HepG2 (cell line): ENCODE measurements around the gene TM4SF20. TPM values are rescaled to one million over a fixed set of nuclear protein-coding genes. Genes with fewer than 3 reads are reported as not detected.

Source experiments
- ATAC-seq: fragments of 200-7000 bp; cut with Tn5 transposase; 3 replicates; pipeline ENCODE4 v1.9.1; 2020; ENCODE audit warnings: mild to moderate bottlenecking, moderate library complexity
- BruUV-seq: library from RNA; stranded (reverse); fragments of 400-500 nt; replicated peaks from 2 replicates; lab custom pipeline; 2021; lab: Mats Ljungman, UMichigan
- CTCF ChIA-PET: fragments of 300-600 bp; formaldehyde crosslinking; extraction: SDS; loops from one replicate; lab custom pipeline; 2021; ENCODE audit warnings: low total read pairs, inconsistent platforms, low intra/inter-chr PET ratio; lab: Yijun Ruan, JAX
- POLR2A ChIA-PET: fragments of 350-600 bp; sonication (Branson Sonifier 250); formaldehyde crosslinking; loops from one replicate; lab custom pipeline; 2020; ENCODE audit warnings: antibody characterized with exemption, inconsistent platforms; lab: Yijun Ruan, JAX
- DNase-seq: peaks from one replicate; pipeline ENCODE4 v3.0.0-alpha.2; 2015; ENCODE audit warnings: low spot score
- FAIRE-seq: peaks from 3 replicates; lab custom pipeline; 2011; peaks lifted over from hg19 to GRCh38; lab: Jason Lieb, UNC
- H2AFZ ChIP-seq: one replicate; pipeline ENCODE4 v1.6.1; 2011; ENCODE audit warnings: low read length, inconsistent platforms
- H3K27ac ChIP-seq: fragments of 300-600 bp; 3 replicates; pipeline ENCODE4 v1.8.0; 2011; ENCODE audit warnings: mixed run types, mild to moderate bottlenecking, mixed read lengths, low read length, inconsistent platforms; ENCODE audit not compliant: insufficient read depth; ENCODE audit errors: extremely low read length
- H3K27me3 ChIP-seq, 2 experiments: fragments of 200-600 bp in 1 of 2; 2 replicates in 1 of 2; 3 replicates in 1 of 2; pipeline versions ENCODE4 v1.6.0 to v1.8.0; 2011; ENCODE audit warnings: low read length in 2 of 2, mild to moderate bottlenecking in 2 of 2, moderate library complexity in 2 of 2, inconsistent platforms in 1 of 2; ENCODE audit not compliant: insufficient read depth in 2 of 2, control insufficient read depth in 1 of 2
- H3K36me3 ChIP-seq, 2 experiments: fragments of 200-600 bp in 1 of 2; replicated peaks in 1 of 2; 2 replicates in 1 of 2; 3 replicates in 1 of 2; pipeline versions ENCODE4 v1.5.1 to v1.8.0; 2011; ENCODE audit warnings: low read length in 2 of 2, inconsistent platforms in 1 of 2; ENCODE audit not compliant: insufficient read depth in 2 of 2, control insufficient read depth in 1 of 2
- H3K4me1 ChIP-seq: 2 replicates; pipeline ENCODE4 v1.5.1; 2012; ENCODE audit warnings: low read length, inconsistent platforms; ENCODE audit not compliant: insufficient read depth
- H3K4me2 ChIP-seq: 2 replicates; pipeline ENCODE4 v1.6.0; 2011; ENCODE audit warnings: low read depth, low read length, inconsistent platforms
- H3K4me3 ChIP-seq, 3 experiments: fragments of 200-600 bp in 1 of 3; sonication (generic), shearing (Covaris generic) in 1 of 3; replicated peaks in 1 of 3; 2 replicates each; pipeline ENCODE4 v1.5.1; 2011 to 2016; ENCODE audit warnings: low read length in 3 of 3, inconsistent platforms in 2 of 3, low read depth in 2 of 3, mild to moderate bottlenecking in 2 of 3, control low read depth in 1 of 3, mixed read lengths in 1 of 3; ENCODE audit not compliant: insufficient read depth in 1 of 3
- H3K79me2 ChIP-seq: one replicate; pipeline ENCODE4 v1.6.1; 2011; ENCODE audit warnings: low read length, inconsistent platforms; ENCODE audit not compliant: insufficient read depth
- H3K9ac ChIP-seq: 2 replicates; pipeline ENCODE4 v1.6.0; 2011; ENCODE audit warnings: mild to moderate bottlenecking, low read depth, low read length, inconsistent platforms; ENCODE audit not compliant: insufficient read depth
- H3K9me3 ChIP-seq: 2 replicates; pipeline ENCODE4 v1.5.1; 2012; ENCODE audit warnings: mild to moderate bottlenecking, low read length
- H4K20me1 ChIP-seq: 2 replicates; pipeline ENCODE4 v1.6.0; 2011; ENCODE audit warnings: inconsistent platforms, mild to moderate bottlenecking, low read length, moderate library complexity; ENCODE audit not compliant: insufficient read depth
- CEBPG ChIP-seq: IDR thresholded peaks from 2 replicates; pipeline ENCODE4 v1.6.1; 2016
- FOXK1 ChIP-seq: sonication (generic); formaldehyde crosslinking; IDR thresholded peaks from 2 replicates; pipeline ENCODE4 v1.4.0; 2020; ENCODE audit warnings: low read depth, missing genetic modification reagents, borderline replicate concordance
- GFI1 ChIP-seq: sonication (generic); formaldehyde crosslinking; IDR thresholded peaks from 2 replicates; pipeline ENCODE4 v1.5.0; 2020; ENCODE audit warnings: missing genetic modification reagents, mild to moderate bottlenecking, borderline replicate concordance
- KDM4B ChIP-seq: sonication (generic); formaldehyde crosslinking; IDR thresholded peaks from 2 replicates; pipeline ENCODE4 v1.4.0; 2020; ENCODE audit warnings: missing genetic modification reagents
- MED1 ChIP-seq: sonication (generic); formaldehyde crosslinking; IDR thresholded peaks from 2 replicates; pipeline ENCODE4 v1.4.0; 2020; ENCODE audit warnings: missing genetic modification reagents
- NCOA5 ChIP-seq: sonication (generic); formaldehyde crosslinking; IDR thresholded peaks from 2 replicates; pipeline ENCODE4 v1.4.0; 2020; ENCODE audit warnings: missing genetic modification reagents
- PLRG1 ChIP-seq: fragments of 450-650 bp; conservative IDR thresholded peaks from 2 replicates; pipeline ENCODE4 v1.6.1; 2016
- RBFOX2 ChIP-seq: fragments of 200-400 bp; formaldehyde crosslinking; IDR thresholded peaks from 2 replicates; pipeline ENCODE4 v1.6.1; 2017; ENCODE audit warnings: low read depth, mild to moderate bottlenecking, low read length
- RFX1 ChIP-seq: fragments of 450-650 bp; IDR thresholded peaks from 2 replicates; pipeline ENCODE4 v1.6.1; 2017
- TOPORS ChIP-seq: sonication (generic); formaldehyde crosslinking; IDR thresholded peaks from 2 replicates; pipeline ENCODE4 v1.8.0; 2023; ENCODE audit warnings: mild to moderate bottlenecking, missing genetic modification reagents
- ZNF772 ChIP-seq: sonication (generic); formaldehyde crosslinking; IDR thresholded peaks from 2 replicates; pipeline ENCODE4 v1.5.0; 2020; ENCODE audit warnings: mild to moderate bottlenecking, missing genetic modification reagents
- ZNF879 ChIP-seq: sonication (generic); formaldehyde crosslinking; IDR thresholded peaks from 2 replicates; pipeline ENCODE4 v1.8.1; 2023; ENCODE audit warnings: missing genetic modification reagents
- WGBS: methylation state at CpG from one replicate; pipeline ENCODE4 v1.1.6; 2017; ENCODE audit warnings: low lambda C conversion rate; 5-methylcytosine and 5-hydroxymethylcytosine counted together
- in situ Hi-C: cut with HindIII; loops from 2 replicates; pipeline ENCODE4 v1.10.0; 2017; ENCODE audit warnings: low pct_unique_long_range_greater_than_20kb; ENCODE audit not compliant: extremely low pct_ligation_motif_present
- intact Hi-C: fragments of 100-400 bp; cut with micrococcal nuclease; formaldehyde crosslinking; loops from one replicate; pipeline ENCODE4 v1.10.0; 2022; ENCODE audit not compliant: unreplicated experiment
- polyA plus RNA-seq, 8 experiments: library from polyadenylated mRNA; depleted of rRNA in 3 of 8; stranded (reverse) in 7 of 8; unstranded in 1 of 8; fragments of >200 nt; fragmentation: Illumina TruSeq in 4 of 8; extraction: Trizol in 4 of 8; gene quantifications; 2 replicates each; pipeline versions ENCODE4 v1.2.1 to v1.2.3, GENCODE V29; 2011 to 2016; ENCODE audit warnings: low read depth in 4 of 8, missing spikeins in 1 of 8, mixed read lengths in 1 of 8; ENCODE audit not compliant: insufficient read depth in 1 of 8
- total RNA-seq, 5 experiments: library from RNA; depleted of rRNA; stranded (reverse); fragments of >200 nt; fragmentation: Illumina TruSeq; extraction: Trizol; gene quantifications; 2 replicates each; pipeline ENCODE4 v1.2.3, GENCODE V29; 2016; ENCODE audit warnings: low read depth in 1 of 5
- TF ChIP-seq, protein P1 (sequence below): IDR thresholded peaks from 2 replicates; pipeline ENCODE4 v1.6.1; 2016; ENCODE audit warnings: missing compliant biosample characterization, missing genetic modification reagents, borderline replicate concordance
- TF ChIP-seq, protein P2 (sequence below): sonication (generic); formaldehyde crosslinking; IDR thresholded peaks from 2 replicates; pipeline ENCODE4 v1.4.0; 2020; ENCODE audit warnings: mild to moderate bottlenecking, missing genetic modification reagents
- TF ChIP-seq, protein P3 (sequence below): sonication (generic); formaldehyde crosslinking; IDR thresholded peaks from 2 replicates; pipeline ENCODE4 v1.4.0; 2020; ENCODE audit warnings: missing genetic modification reagents
- TF ChIP-seq, protein P4 (sequence below): sonication (generic); formaldehyde crosslinking; IDR thresholded peaks from 2 replicates; pipeline ENCODE4 v1.4.0; 2020; ENCODE audit warnings: mild to moderate bottlenecking, missing genetic modification reagents
- TF ChIP-seq, protein P5 (sequence below): sonication (generic); formaldehyde crosslinking; IDR thresholded peaks from 2 replicates; pipeline ENCODE4 v1.9.0; 2021; ENCODE audit warnings: missing genetic modification reagents, mild to moderate bottlenecking, borderline replicate concordance

Gene TM4SF20
- total and polyA plus RNA-seq, 2 of the 13 experiments (the other 11 are each of a cell fraction or from before 2014, with no cell fraction given): not detected

DNA sequence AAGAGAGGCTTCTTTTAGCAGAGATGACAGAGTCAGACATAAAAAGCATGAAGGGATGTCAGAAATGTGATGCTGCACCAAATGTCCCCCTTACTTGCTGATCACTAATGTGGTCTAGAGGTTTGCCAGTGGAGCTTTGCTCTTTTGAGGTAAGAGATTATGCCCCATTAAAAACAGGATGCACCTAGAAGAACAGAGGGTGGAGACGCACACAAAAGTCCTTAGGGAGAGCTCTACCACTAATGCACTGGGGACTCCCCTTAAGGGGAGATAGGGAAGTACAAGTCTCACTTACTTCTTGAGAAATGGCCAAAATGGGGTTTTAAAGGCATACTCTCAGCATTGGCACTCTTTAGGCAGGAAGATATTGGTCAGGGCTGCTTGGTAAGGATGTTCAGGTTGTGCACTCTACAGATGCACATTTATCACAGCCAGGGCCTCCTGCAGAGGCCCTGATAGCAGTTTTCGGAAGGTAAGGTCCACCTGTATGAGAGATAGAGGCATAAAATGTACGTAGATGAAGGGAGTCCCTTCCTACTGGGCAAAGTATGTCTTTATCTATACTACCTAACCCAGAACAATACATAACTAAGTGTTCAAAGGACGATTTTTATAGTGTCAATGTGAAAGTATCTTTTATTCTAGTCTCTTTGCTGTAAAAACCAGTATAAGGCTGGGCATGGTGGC is 25.6 kb upstream of the TM4SF20 start:
- Histone ChIP-seq H4K20me1 (no peaks in the 10 kb centered on the region), H3K4me3 (no peak overlapping the region), H3K79me2 (no peaks in the 10 kb centered on the region), H3K36me3 (no peaks in the 10 kb centered on the region), H3K9me3 (no peaks in the 10 kb centered on the region), H3K9ac (no peak overlapping the region), H3K4me2 (no peak overlapping the region), H3K27me3 (peaks cover 0 to 7% of the 10 kb centered on the region in 2 experiments; a peak in 2 of 5 replicates), H2AFZ (no peak overlapping the region), H3K4me1 (peaks cover 20% of the 10 kb centered on the region), H3K27ac (no peak overlapping the region)
- ChIA-PET CTCF (no interaction called here), POLR2A (interaction anchor here (2.3 kb wide), 1 partner anchor 361 kb away, joined by 6 read pairs; no protein-coding TSS in a partner anchor)
- 53% methylated on average over 4 of the region's 4 CpGs for WGBS
- no TSS peak for BruUV-seq
- intact Hi-C loops (loop anchor here (2.0 to 5.0 kb wide), 2 partner anchors 248 to 274 kb away; no protein-coding TSS in a partner anchor), in situ Hi-C loops (loop anchor here (5.0 to 10.0 kb wide), 3 partner anchors 63 to 363 kb away; no protein-coding TSS in a partner anchor)
- ATAC-seq: no peak
- DNase-seq: no peak
- FAIRE-seq: no peak
- TF ChIP-seq PLRG1 (no peak), FOXK1 (CRISPR knock-in tag) (no peak), GFI1 (no peak), TOPORS (CRISPR knock-in tag) (no peak), ZNF772 (CRISPR knock-in tag) (no peak), CEBPG (CRISPR knock-in tag) (no peak), MED1 (CRISPR knock-in tag) (no peak), NCOA5 (no peak), RFX1 (no peak), RBFOX2 (no peak), KDM4B (no peak), ZNF879 (CRISPR knock-in tag) (no peak)
- TF ChIP-seq, protein P1, sequence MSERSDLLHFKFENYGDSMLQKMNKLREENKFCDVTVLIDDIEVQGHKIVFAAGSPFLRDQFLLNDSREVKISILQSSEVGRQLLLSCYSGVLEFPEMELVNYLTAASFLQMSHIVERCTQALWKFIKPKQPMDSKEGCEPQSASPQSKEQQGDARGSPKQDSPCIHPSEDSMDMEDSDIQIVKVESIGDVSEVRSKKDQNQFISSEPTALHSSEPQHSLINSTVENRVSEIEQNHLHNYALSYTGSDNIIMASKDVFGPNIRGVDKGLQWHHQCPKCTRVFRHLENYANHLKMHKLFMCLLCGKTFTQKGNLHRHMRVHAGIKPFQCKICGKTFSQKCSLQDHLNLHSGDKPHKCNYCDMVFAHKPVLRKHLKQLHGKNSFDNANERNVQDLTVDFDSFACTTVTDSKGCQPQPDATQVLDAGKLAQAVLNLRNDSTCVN: no peak
- TF ChIP-seq, protein P2, sequence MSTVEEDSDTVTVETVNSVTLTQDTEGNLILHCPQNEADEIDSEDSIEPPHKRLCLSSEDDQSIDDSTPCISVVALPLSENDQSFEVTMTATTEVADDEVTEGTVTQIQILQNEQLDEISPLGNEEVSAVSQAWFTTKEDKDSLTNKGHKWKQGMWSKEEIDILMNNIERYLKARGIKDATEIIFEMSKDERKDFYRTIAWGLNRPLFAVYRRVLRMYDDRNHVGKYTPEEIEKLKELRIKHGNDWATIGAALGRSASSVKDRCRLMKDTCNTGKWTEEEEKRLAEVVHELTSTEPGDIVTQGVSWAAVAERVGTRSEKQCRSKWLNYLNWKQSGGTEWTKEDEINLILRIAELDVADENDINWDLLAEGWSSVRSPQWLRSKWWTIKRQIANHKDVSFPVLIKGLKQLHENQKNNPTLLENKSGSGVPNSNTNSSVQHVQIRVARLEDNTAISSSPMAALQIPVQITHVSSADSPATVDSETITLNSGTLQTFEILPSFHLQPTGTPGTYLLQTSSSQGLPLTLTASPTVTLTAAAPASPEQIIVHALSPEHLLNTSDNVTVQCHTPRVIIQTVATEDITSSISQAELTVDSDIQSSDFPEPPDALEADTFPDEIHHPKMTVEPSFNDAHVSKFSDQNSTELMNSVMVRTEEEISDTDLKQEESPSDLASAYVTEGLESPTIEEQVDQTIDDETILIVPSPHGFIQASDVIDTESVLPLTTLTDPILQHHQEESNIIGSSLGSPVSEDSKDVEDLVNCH (CRISPR knock-in tag): no peak
- TF ChIP-seq, protein P3, sequence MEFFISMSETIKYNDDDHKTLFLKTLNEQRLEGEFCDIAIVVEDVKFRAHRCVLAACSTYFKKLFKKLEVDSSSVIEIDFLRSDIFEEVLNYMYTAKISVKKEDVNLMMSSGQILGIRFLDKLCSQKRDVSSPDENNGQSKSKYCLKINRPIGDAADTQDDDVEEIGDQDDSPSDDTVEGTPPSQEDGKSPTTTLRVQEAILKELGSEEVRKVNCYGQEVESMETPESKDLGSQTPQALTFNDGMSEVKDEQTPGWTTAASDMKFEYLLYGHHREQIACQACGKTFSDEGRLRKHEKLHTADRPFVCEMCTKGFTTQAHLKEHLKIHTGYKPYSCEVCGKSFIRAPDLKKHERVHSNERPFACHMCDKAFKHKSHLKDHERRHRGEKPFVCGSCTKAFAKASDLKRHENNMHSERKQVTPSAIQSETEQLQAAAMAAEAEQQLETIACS (CRISPR knock-in tag): no peak
- TF ChIP-seq, protein P4, sequence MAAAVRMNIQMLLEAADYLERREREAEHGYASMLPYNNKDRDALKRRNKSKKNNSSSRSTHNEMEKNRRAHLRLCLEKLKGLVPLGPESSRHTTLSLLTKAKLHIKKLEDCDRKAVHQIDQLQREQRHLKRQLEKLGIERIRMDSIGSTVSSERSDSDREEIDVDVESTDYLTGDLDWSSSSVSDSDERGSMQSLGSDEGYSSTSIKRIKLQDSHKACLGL (CRISPR knock-in tag): no peak
- TF ChIP-seq, protein P5, sequence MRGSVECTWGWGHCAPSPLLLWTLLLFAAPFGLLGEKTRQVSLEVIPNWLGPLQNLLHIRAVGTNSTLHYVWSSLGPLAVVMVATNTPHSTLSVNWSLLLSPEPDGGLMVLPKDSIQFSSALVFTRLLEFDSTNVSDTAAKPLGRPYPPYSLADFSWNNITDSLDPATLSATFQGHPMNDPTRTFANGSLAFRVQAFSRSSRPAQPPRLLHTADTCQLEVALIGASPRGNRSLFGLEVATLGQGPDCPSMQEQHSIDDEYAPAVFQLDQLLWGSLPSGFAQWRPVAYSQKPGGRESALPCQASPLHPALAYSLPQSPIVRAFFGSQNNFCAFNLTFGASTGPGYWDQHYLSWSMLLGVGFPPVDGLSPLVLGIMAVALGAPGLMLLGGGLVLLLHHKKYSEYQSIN (CRISPR knock-in tag): no peak
